ENCODE data around the gene FAM184B. TPM values are rescaled to one million over a fixed set of nuclear protein-coding genes. Genes with fewer than 3 reads are reported as not detected.
"Not testable (repeated sequence)": the region's sequence is repeated elsewhere in the genome, so short reads cannot be mapped to it uniquely, and the experiment has no call there.

FAM184B gene
- total RNA-seq, 1 experiment from 2014 or later = 0.09 TPM

- Mint-ChIP-seq H3K4me1 (ENCODE audit: low read depth, unreplicated experiment) (no peaks in the 10 kb centered on the region), H3K4me3 (ENCODE audit: low read depth, unreplicated experiment) (no peak overlapping the region), H3K27me3 (ENCODE audit: unreplicated experiment) (peaks cover 9% of the 10 kb centered on the region), H3K27ac (ENCODE audit: unreplicated experiment) (no peak overlapping the region), H3K9me3 (ENCODE audit: low read depth, unreplicated experiment) (no peaks in the 10 kb centered on the region), H3K36me3 (ENCODE audit: insufficient read depth, unreplicated experiment) (no peaks in the 10 kb centered on the region)
- BruUV-seq (replicated peaks) = no TSS peak
- CTCF ChIA-PET = no interaction called here
- intact Hi-C loops (cut with micrococcal nuclease; ENCODE audit: unreplicated experiment) = no loop called here
- DNase-seq = no peak
- TF ChIP-seq CTCF (IDR thresholded peaks at IDR 0.05; ENCODE audit: unreplicated experiment) = no peak
Observed at GRCh38 chr4:17712166-17712565, 69.3 kb downstream of the FAM184B start.

- DNase-seq; H3K27me3 Mint-ChIP-seq (ENCODE audit: unreplicated experiment); BruUV-seq (replicated peaks); H3K27ac Mint-ChIP-seq (ENCODE audit: unreplicated experiment); CTCF ChIA-PET; H3K4me1 Mint-ChIP-seq (ENCODE audit: low read depth, unreplicated experiment); intact Hi-C loops (cut with micrococcal nuclease; ENCODE audit: unreplicated experiment); H3K4me3 Mint-ChIP-seq (ENCODE audit: low read depth, unreplicated experiment); H3K36me3 Mint-ChIP-seq (ENCODE audit: insufficient read depth, unreplicated experiment); H3K9me3 Mint-ChIP-seq (ENCODE audit: low read depth, unreplicated experiment): not testable (repeated sequence)
Observed at GRCh38 chr4:17711206-17711605, 70.2 kb downstream of the FAM184B start.

GRCh38 chr4:17709763-17710068 is 71.7 kb downstream of the FAM184B start:
- BruUV-seq (replicated peaks) = no TSS peak
- Mint-ChIP-seq H3K27ac (ENCODE audit: unreplicated experiment) (no peak overlapping the region), H3K4me3 (ENCODE audit: low read depth, unreplicated experiment) (no peak overlapping the region), H3K27me3 (ENCODE audit: unreplicated experiment) (peaks cover 9% of the 10 kb centered on the region), H3K36me3 (ENCODE audit: insufficient read depth, unreplicated experiment) (no peaks in the 10 kb centered on the region), H3K9me3 (ENCODE audit: low read depth, unreplicated experiment) (no peaks in the 10 kb centered on the region), H3K4me1 (ENCODE audit: low read depth, unreplicated experiment) (no peaks in the 10 kb centered on the region)
- CTCF ChIA-PET = no interaction called here
- intact Hi-C loops (cut with micrococcal nuclease; ENCODE audit: unreplicated experiment) = no loop called here
- TF ChIP-seq CTCF (IDR thresholded peaks at IDR 0.05; ENCODE audit: unreplicated experiment) = no peak
- no peak for DNase-seq

GRCh38 chr4:17708992-17709762 is 72.2 kb downstream of the FAM184B start:
- DNase-seq = no peak
- H3K27ac Mint-ChIP-seq (ENCODE audit: unreplicated experiment) = no peak overlapping the region
- TF ChIP-seq CTCF (IDR thresholded peaks at IDR 0.05; ENCODE audit: unreplicated experiment) = no peak
- H3K9me3 Mint-ChIP-seq (ENCODE audit: low read depth, unreplicated experiment) = no peaks in the 10 kb centered on the region
- no peak overlapping the region for H3K4me3 Mint-ChIP-seq (ENCODE audit: low read depth, unreplicated experiment)
- peaks cover 9% of the 10 kb centered on the region for H3K27me3 Mint-ChIP-seq (ENCODE audit: unreplicated experiment)
- no TSS peak for BruUV-seq (replicated peaks)
- CTCF ChIA-PET = no interaction called here
- intact Hi-C loops (cut with micrococcal nuclease; ENCODE audit: unreplicated experiment) = no loop called here
- no peaks in the 10 kb centered on the region for H3K36me3 Mint-ChIP-seq (ENCODE audit: insufficient read depth, unreplicated experiment)
- H3K4me1 Mint-ChIP-seq (ENCODE audit: low read depth, unreplicated experiment) = peaks cover 4% of the 10 kb centered on the region

- DNase-seq = no peak
- no peaks in the 10 kb centered on the region for H3K36me3 Mint-ChIP-seq (ENCODE audit: insufficient read depth, unreplicated experiment)
- no peak overlapping the region for H3K27ac Mint-ChIP-seq (ENCODE audit: unreplicated experiment)
- H3K27me3 Mint-ChIP-seq (ENCODE audit: unreplicated experiment) = peaks cover 9% of the 10 kb centered on the region
- CTCF ChIA-PET = no interaction called here
- no TSS peak for BruUV-seq (replicated peaks)
- TF ChIP-seq CTCF (IDR thresholded peaks at IDR 0.05; ENCODE audit: unreplicated experiment) = no peak
- intact Hi-C loops (cut with micrococcal nuclease; ENCODE audit: unreplicated experiment) = no loop called here
- no peaks in the 10 kb centered on the region for H3K9me3 Mint-ChIP-seq (ENCODE audit: low read depth, unreplicated experiment)
- peaks cover 9% of the 10 kb centered on the region for H3K4me1 Mint-ChIP-seq (ENCODE audit: low read depth, unreplicated experiment)
- H3K4me3 Mint-ChIP-seq (ENCODE audit: low read depth, unreplicated experiment) = no peak overlapping the region
Observed at GRCh38 chr4:17707671-17708070, 73.8 kb downstream of the FAM184B start.
